ENCODE results near the gene HIF3A. TPM values are rescaled to one million over a fixed set of nuclear protein-coding genes. Genes with fewer than 3 reads are reported as not detected.
"Not testable (repeated sequence)": the region's sequence is repeated elsewhere in the genome, so short reads cannot be mapped to it uniquely, and the experiment has no call there.

HIF3A gene
- total RNA-seq, 1 donor from 2014 or later: 54.6 TPM

- no peak for DNase-seq (ENCODE audit: low read depth in 2 of 2)
Measured at GRCh38 chr19:46291829-46292228, 5.0 kb upstream of the HIF3A start.

- no peak for DNase-seq (ENCODE audit: low read depth in 2 of 2)
Measured at GRCh38 chr19:46294494-46294893, 2.3 kb upstream of the HIF3A start.

DNA sequence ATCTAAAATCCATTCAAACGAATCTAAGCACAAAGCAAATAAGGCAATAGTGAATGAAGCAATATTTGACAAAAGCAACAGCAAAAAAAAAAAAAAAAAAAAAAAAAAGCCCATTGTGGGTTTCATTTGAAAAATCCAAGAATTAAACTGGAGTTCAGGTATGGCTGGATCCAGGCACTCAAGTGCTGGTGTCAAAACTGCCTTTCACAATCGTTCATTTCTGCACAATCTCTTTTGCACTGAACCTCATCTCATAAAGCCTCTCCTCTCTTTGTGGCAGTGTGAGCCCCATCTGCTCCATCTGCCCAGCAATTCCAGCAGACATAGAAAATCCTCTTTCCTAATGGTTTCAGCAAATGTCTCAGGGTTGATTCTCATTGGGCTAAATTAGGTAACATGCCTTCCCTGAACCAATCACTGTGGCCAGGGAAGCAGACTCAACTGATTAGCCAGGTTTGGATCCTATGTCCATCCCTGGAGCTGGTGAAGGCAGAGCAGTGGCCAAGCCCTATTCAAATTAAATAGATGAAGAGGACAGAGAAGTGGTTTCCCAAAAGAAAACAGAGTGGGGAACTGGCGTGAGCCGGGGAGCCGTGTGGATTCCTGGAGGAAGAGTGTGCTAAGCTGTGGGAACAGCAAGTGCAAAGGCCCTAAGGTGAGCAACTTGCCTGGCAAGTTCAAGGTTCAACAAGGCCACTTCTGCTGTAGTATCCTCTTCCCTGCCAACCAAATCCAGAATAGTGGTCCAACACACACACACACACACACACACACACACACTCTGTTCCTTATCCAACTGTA, 1.2 kb upstream of the HIF3A start:
- no peak for DNase-seq (ENCODE audit: low read depth in 2 of 2)

GRCh38 chr19:46296202-46296480, 701 bp upstream of the HIF3A start:
- no peak for DNase-seq (ENCODE audit: low read depth in 2 of 2)

GRCh38 chr19:46297700-46298478, 1.0 kb downstream of the HIF3A start:
- peak; percentile 78 to 87 for DNase-seq (ENCODE audit: low read depth in 2 of 2)

GRCh38 chr19:46298479-46299003, 1.7 kb downstream of the HIF3A start:
- DNase-seq (ENCODE audit: low read depth in 2 of 2): no peak

DNA sequence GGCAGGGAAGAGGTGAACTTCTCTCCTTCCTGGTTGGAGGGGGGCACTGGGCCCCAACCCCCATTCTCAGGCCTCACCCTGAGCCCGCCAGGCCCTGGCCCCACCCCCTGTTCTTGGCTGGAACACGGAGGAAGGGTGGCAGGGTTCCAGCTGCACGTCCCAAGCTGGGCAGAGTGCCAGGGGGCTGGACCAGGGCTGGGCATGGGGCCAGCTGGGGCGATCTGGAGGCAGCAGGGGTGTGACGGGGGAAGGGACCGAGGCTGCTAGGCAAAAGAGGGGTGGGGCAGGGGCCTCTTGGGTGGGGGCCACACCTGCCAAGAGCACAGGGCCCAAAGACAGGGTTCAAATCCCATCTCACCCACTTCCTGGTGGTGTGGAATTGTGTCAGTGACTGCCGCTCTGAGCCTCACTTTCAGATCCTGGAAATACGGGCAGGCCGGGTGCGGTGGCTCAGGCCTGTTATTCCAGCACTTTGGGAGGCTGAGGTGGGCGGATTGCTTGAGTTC, 2.2 kb downstream of the HIF3A start:
- peak; percentile 94 to 96 for DNase-seq (ENCODE audit: low read depth in 2 of 2)

DNA sequence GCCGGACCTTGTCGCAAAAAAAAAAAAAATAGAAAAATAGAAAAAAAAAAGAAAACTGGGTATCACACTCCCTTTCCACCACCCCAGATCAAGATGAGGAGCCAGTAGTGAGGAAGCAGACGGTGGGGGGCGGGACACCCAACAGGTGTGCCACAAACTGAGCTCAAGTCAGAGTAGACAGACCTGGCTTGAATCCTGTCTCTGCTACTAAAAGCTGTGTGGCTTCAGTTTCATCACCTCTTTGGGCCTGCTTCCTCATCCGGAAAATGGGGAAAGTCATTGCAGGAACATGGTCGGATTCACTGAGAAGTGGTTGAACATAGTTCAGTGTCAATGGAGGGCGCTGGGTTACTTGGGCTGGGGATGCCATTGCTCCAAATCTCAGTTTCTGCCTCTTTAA, 2.9 kb downstream of the HIF3A start:
- DNase-seq (ENCODE audit: low read depth in 2 of 2): peak; percentile 20 to 38

GRCh38 chr19:46303322-46303690, 6.5 kb downstream of the HIF3A start:
- no peak for DNase-seq (ENCODE audit: low read depth in 2 of 2)

- DNase-seq (ENCODE audit: low read depth in 2 of 2): peak; percentile 58 to 61
Measured at GRCh38 chr19:46303691-46304397, 7.0 kb downstream of the HIF3A start.

- DNase-seq (ENCODE audit: low read depth in 2 of 2): no peak
Measured at GRCh38 chr19:46306501-46306900, 9.7 kb downstream of the HIF3A start.

GRCh38 chr19:46308510-46308909, 11.7 kb downstream of the HIF3A start:
- DNase-seq (ENCODE audit: low read depth in 2 of 2): no peak

DNA sequence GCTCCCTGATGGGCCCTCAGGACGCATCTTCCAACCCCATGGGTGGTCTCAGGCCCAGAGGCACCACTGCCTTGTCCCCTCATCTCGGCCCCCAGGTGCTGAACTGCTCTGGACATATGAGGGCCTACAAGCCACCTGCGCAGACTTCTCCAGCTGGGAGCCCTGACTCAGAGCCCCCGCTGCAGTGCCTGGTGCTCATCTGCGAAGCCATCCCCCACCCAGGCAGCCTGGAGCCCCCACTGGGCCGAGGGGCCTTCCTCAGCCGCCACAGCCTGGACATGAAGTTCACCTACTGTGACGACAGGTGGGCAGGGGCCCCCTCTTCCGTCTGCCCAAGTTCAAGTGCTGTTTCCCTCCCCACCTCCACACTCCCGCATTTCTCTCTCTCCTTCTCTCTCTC, 12.2 kb downstream of the HIF3A start:
- DNase-seq (ENCODE audit: low read depth in 2 of 2): no peak

GRCh38 chr19:46311444-46311843, 14.6 kb downstream of the HIF3A start:
- no peak for DNase-seq (ENCODE audit: low read depth in 2 of 2)

GRCh38 chr19:46313540-46314469, 17.0 kb downstream of the HIF3A start:
- DNase-seq (ENCODE audit: low read depth in 2 of 2): not testable (repeated sequence)

GRCh38 chr19:46317339-46317738, 20.5 kb downstream of the HIF3A start:
- no peak for DNase-seq (ENCODE audit: low read depth in 2 of 2)

DNA sequence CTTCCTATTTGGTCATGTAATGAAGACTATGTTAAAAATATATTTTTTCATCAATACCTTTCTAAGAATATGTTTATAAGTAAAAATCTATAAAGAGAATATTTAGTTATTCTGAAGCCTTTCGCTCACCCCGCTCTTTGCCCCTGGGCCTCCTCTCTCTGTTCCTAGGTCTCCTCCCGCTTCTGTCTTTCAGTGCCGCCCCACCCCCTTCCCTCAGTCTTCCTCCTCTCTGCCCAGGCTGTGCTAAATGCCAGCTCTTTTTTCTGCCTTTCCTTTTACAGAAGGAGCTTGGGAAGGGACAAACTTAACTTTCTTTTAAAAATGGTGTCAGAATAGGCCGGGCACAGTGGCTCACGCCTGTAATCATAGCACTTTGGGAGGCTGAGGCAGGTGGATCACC, 22.8 kb downstream of the HIF3A start:
- no peak for DNase-seq (ENCODE audit: low read depth in 2 of 2)

- DNase-seq (ENCODE audit: low read depth in 2 of 2): no peak
Measured at GRCh38 chr19:46320559-46320958, 23.7 kb downstream of the HIF3A start.

DNA sequence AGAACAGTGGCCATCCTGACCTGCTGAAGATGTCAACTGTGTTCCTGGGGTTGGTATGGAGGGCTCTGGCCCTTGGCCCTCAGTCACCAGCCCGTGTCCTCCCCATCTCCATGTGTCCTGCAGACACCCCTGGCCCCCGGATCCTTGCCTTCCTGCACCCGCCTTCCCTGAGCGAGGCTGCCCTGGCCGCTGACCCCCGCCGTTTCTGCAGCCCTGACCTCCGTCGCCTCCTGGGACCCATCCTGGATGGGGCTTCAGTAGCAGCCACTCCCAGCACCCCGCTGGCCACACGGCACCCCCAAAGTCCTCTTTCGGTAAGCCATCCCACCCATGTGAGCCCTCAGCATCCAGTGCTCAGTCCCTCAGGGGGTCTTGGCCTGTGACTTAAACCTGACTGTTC, 24.8 kb downstream of the HIF3A start:
- DNase-seq (ENCODE audit: low read depth in 2 of 2): no peak

DNA sequence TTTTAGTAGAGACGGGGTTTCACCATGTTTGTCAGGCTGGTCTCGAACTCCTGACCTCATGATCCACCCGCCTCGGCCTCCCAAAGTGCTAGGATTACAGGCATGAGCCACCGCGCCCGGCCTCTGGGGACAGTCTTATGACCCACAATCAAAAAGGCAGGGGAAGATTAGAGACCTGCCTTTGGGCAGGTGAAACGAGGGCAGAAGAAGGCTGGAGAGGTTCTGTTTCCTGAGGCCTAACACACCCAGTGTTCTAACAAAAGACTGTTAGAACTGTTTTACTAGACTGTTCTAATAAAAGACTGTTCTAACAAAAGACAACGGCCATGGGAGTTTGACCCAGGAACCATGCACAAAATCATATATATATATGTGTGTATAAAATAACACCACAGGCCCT, 26.4 kb downstream of the HIF3A start:
- not testable (repeated sequence) for DNase-seq (ENCODE audit: low read depth in 2 of 2)

- DNase-seq (ENCODE audit: low read depth in 2 of 2): no peak
Measured at GRCh38 chr19:46324277-46324676, 27.4 kb downstream of the HIF3A start.
